ENCODE data around the gene LRRC8D. TPM values are rescaled to one million over a fixed set of nuclear protein-coding genes. Genes with fewer than 3 reads are reported as not detected.

LRRC8D gene
- total RNA-seq, 1 experiment from 2014 or later: 43.3 TPM

DNA sequence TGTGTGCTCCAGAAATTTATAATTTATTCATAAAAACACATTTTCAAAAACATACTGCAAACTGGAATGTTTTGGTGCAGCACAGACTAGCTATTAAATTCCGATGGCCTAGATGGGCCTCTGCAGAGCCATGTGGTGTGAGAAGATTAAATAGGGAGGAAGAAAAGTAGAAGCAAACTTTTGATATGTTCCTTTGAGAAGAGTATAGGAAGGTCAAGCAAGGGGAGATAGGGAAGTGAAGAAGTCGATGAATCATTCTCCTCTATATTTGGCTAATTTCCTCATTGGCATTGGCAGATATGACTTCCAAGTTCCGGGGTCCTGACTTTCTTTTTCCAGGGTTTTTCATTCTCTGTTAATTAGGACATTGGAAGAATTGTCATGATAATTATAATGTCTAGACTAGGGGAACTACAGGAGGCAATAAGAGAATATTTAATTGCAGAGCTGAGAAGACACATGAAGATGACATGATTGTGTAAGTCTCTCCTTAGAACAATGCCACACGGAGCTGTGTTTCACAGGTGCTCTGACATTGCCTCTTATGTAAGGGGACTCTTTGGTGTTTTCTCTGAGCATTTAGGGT is 154.8 kb downstream of the LRRC8D start:
- in situ Hi-C loops (cut with HindIII; ENCODE audit: low pct_unique_long_range_greater_than_20kb, low sequenced_read_pairs) (no loop called here), intact Hi-C loops (cut with micrococcal nuclease; ENCODE audit: unreplicated experiment) (no loop called here)
- H3K9me3 ChIP-seq (ENCODE audit: control insufficient read depth, insufficient read depth, low read depth, low read length): no peaks in the 10 kb centered on the region
- no peaks in the 10 kb centered on the region for H3K36me3 ChIP-seq (ENCODE audit: control insufficient read depth, insufficient read depth, low read length)
- no peak overlapping the region for H3K27ac ChIP-seq (ENCODE audit: low read length)
- no peak for DNase-seq (ENCODE audit: low read depth, low spot score)
- H3K4me1 ChIP-seq (ENCODE audit: control insufficient read depth, insufficient read depth, low read length): no peaks in the 10 kb centered on the region
- ChIA-PET POLR2A (interaction anchor here (0.7 kb wide), 1 partner anchor 15 kb away, joined by 3 read pairs; no protein-coding TSS in a partner anchor), CTCF (no interaction called here)
- no peak overlapping the region for H3K4me3 ChIP-seq (ENCODE audit: low read depth in 2 of 2, low read length in 2 of 2)
- no TSS peak for BruUV-seq (replicated peaks)
- H3K27me3 ChIP-seq (ENCODE audit: control insufficient read depth, insufficient read depth, low read length): no peaks in the 10 kb centered on the region
- ATAC-seq: no peak
- no peak for TF ChIP-seq TCF7L2 (IDR thresholded peaks at IDR 0.05; ENCODE audit: low read depth, low read length)
- TF ChIP-seq POLR2AphosphoS5 (IDR thresholded peaks at IDR 0.05; ENCODE audit: low read depth, low read length): no peak
- TF ChIP-seq, protein P1, sequence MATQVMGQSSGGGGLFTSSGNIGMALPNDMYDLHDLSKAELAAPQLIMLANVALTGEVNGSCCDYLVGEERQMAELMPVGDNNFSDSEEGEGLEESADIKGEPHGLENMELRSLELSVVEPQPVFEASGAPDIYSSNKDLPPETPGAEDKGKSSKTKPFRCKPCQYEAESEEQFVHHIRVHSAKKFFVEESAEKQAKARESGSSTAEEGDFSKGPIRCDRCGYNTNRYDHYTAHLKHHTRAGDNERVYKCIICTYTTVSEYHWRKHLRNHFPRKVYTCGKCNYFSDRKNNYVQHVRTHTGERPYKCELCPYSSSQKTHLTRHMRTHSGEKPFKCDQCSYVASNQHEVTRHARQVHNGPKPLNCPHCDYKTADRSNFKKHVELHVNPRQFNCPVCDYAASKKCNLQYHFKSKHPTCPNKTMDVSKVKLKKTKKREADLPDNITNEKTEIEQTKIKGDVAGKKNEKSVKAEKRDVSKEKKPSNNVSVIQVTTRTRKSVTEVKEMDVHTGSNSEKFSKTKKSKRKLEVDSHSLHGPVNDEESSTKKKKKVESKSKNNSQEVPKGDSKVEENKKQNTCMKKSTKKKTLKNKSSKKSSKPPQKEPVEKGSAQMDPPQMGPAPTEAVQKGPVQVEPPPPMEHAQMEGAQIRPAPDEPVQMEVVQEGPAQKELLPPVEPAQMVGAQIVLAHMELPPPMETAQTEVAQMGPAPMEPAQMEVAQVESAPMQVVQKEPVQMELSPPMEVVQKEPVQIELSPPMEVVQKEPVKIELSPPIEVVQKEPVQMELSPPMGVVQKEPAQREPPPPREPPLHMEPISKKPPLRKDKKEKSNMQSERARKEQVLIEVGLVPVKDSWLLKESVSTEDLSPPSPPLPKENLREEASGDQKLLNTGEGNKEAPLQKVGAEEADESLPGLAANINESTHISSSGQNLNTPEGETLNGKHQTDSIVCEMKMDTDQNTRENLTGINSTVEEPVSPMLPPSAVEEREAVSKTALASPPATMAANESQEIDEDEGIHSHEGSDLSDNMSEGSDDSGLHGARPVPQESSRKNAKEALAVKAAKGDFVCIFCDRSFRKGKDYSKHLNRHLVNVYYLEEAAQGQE (IDR thresholded peaks at IDR 0.05; ENCODE audit: insufficient read depth in 1 of 2, low read depth in 2 of 2, low read length in 1 of 2): no peak

DNA sequence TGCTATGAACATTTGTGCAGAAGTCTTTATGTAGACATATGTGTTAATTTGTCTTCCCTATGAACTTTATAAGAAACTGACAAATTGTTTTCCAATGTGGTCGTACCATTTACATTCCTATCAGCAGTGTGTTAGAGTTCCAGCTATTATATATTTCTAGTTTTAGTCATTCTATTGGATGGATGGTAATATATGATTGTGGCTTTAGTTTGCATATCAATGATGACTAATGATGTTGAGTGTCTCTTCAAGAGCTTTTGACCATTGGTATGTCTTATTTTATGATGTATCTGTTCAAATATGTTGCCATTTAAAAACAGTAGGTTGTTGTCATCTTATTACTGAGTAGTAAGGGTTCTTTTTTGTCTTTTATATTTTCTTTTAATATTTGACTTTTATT is 157.9 kb downstream of the LRRC8D start:
- intact Hi-C loops (cut with micrococcal nuclease; ENCODE audit: unreplicated experiment) (no loop called here), in situ Hi-C loops (cut with HindIII; ENCODE audit: low pct_unique_long_range_greater_than_20kb, low sequenced_read_pairs) (no loop called here)
- Histone ChIP-seq H3K4me3 (ENCODE audit: low read depth in 2 of 2, low read length in 2 of 2) (no peak overlapping the region), H3K4me1 (ENCODE audit: control insufficient read depth, insufficient read depth, low read length) (no peaks in the 10 kb centered on the region), H3K27ac (ENCODE audit: low read length) (no peak overlapping the region), H3K36me3 (ENCODE audit: control insufficient read depth, insufficient read depth, low read length) (no peaks in the 10 kb centered on the region), H3K9me3 (ENCODE audit: control insufficient read depth, insufficient read depth, low read depth, low read length) (no peaks in the 10 kb centered on the region), H3K27me3 (ENCODE audit: control insufficient read depth, insufficient read depth, low read length) (no peaks in the 10 kb centered on the region)
- BruUV-seq (replicated peaks): no TSS peak
- ATAC-seq: no peak
- TF ChIP-seq, protein P2, sequence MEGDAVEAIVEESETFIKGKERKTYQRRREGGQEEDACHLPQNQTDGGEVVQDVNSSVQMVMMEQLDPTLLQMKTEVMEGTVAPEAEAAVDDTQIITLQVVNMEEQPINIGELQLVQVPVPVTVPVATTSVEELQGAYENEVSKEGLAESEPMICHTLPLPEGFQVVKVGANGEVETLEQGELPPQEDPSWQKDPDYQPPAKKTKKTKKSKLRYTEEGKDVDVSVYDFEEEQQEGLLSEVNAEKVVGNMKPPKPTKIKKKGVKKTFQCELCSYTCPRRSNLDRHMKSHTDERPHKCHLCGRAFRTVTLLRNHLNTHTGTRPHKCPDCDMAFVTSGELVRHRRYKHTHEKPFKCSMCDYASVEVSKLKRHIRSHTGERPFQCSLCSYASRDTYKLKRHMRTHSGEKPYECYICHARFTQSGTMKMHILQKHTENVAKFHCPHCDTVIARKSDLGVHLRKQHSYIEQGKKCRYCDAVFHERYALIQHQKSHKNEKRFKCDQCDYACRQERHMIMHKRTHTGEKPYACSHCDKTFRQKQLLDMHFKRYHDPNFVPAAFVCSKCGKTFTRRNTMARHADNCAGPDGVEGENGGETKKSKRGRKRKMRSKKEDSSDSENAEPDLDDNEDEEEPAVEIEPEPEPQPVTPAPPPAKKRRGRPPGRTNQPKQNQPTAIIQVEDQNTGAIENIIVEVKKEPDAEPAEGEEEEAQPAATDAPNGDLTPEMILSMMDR (IDR thresholded peaks at IDR 0.05): no peak
- TF ChIP-seq, protein P1 (IDR thresholded peaks at IDR 0.05; ENCODE audit: insufficient read depth in 1 of 2, low read depth in 2 of 2, low read length in 1 of 2): no peak
- TF ChIP-seq SIN3A (IDR thresholded peaks at IDR 0.05; ENCODE audit: borderline replicate concordance, insufficient read depth, low read depth, low read length) (no peak), TCF7L2 (IDR thresholded peaks at IDR 0.05; ENCODE audit: low read depth, low read length) (no peak), POLR2AphosphoS5 (IDR thresholded peaks at IDR 0.05; ENCODE audit: low read depth, low read length) (no peak)
- CTCF ChIA-PET: interaction anchor here (0.6 kb wide), 1 partner anchor 198 kb away, joined by 6 read pairs; no protein-coding TSS in a partner anchor
- DNase-seq (ENCODE audit: low read depth, low spot score): no peak
- POLR2A ChIA-PET: interaction anchor here (0.6 kb wide), 1 partner anchor 155 kb away, joined by 4 read pairs; no protein-coding TSS in a partner anchor

Data from Panc1 (cell line).